Measurements from ENCODE around the gene PYGB.

The PYGB gene

DNA sequence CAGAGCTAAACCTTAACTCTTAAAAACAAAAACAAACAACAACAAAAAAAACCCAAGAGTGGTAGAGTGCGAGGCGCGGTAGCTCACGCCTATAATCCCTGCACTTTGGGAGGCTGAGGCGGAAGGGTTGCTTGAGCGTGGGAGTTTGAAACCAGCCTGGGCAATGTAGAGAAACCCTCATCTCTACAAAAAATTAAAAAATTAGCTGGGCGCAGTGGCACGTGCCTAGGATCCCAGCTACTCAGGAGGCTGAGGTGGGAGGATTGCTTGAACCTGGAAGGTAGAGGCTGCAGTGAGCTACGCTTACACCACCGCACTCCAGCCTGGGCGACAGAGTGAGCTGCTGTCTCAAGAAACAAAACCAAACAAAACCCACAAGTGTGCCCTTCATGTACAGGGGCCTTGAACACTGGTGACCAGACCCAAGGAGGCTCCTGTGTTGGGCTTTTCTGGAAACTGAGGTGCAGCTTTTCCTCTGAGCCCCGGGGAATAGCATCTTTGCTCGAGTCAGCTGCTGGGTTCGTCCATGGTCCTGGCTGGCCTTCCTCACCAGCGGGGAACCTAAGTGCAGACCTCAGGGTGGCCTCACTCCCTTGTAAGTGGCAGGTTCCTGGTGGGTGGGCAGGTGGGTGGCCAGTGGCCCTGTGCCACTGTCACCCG, 39.9 kb downstream of the PYGB start:
- Histone ChIP-seq H3K36me3 (ENCODE audit: control insufficient read depth in 2 of 2, insufficient read depth in 1 of 2, low read length in 2 of 2) (peaks cover 0 to 83% of the 10 kb centered on the region in 2 experiments; a peak in 2 of 3 replicates), H3K4me1 (ENCODE audit: control insufficient read depth, insufficient read depth, low read length) (no peaks in the 10 kb centered on the region), H3K9me3 (ENCODE audit: control insufficient read depth, insufficient read depth, low read depth, low read length) (no peaks in the 10 kb centered on the region), H3K4me3 (ENCODE audit: low read depth, low read length) (no peak overlapping the region), H3K27ac (ENCODE audit: extremely low read depth, low read depth, low read length) (no peak overlapping the region)
- CTCF ChIA-PET: interaction anchor here (1.8 kb wide), 1 partner anchor 111 kb away, joined by 6 read pairs; no protein-coding TSS in a partner anchor
- no peak for TF ChIP-seq HOXD13 (CRISPR knock-in tag; IDR thresholded peaks at IDR 0.05; ENCODE audit: borderline replicate concordance)
- POLR2A ChIA-PET: no interaction called here

DNA sequence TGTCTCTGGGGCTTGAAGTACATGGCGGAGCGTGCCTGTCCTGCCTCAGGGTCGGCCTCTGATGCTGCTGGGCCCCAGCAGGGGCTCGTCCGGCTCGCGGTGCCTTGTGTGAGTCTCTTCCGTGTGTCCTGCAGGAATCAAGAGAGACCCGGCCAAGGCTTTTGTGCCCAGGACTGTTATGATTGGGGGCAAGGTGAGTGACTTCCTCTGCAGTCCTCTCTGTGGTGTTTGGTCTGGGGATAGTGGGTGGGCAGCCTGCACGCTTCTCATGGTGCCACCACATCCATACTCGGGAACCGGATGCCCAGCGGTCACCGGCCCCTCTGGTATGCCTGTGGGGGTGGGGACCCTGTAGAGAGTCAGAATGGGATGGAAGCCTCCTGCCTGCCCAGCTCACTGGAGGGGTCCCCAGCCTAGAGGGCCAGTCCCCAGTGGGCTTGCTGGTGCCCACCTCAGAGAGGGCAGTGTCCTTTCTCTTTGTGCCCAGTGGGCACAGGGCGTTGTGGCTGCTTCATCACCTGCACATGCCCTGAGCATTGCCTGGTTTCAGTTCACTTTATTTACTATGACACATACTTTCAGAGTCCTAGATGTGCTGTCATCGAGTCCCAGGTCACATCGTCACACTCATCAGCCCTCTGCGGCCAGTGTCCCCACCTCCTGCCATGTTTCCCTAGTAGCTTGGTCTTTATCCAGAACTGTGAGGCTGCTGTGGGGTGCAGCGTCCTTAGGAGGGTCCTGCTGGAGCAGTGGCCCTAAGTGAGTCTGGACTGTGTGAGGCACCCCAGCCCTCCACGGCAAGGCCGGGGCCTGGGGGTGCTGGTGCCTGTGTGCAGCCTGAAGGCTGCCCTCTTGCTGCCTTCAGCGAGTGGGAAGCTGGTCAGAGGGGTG, 40.7 kb downstream of the PYGB start:
- H3K4me1 ChIP-seq (ENCODE audit: control insufficient read depth, insufficient read depth, low read length): no peaks in the 10 kb centered on the region
- no peak overlapping the region for H3K4me3 ChIP-seq (ENCODE audit: low read depth, low read length)
- POLR2A ChIA-PET: no interaction called here
- H3K36me3 ChIP-seq (ENCODE audit: control insufficient read depth in 2 of 2, insufficient read depth in 1 of 2, low read length in 2 of 2): peaks cover 0 to 81% of the 10 kb centered on the region in 2 experiments; a peak in 2 of 3 replicates
- CTCF ChIA-PET: interaction anchor here (1.8 kb wide), 1 partner anchor 110 kb away, joined by 6 read pairs; no protein-coding TSS in a partner anchor
- H3K27ac ChIP-seq (ENCODE audit: extremely low read depth, low read depth, low read length): no peak overlapping the region
- H3K9me3 ChIP-seq (ENCODE audit: control insufficient read depth, insufficient read depth, low read depth, low read length): no peaks in the 10 kb centered on the region
- TF ChIP-seq SETDB1 (IDR thresholded peaks at IDR 0.05; ENCODE audit: insufficient read length, low read length): no peak
- TF ChIP-seq PRDM1 (tag by site-specific recombination; IDR thresholded peaks at IDR 0.05): no peak
- TF ChIP-seq ZNF558 (tag by site-specific recombination; IDR thresholded peaks at IDR 0.05): no peak
- TF ChIP-seq ZNF350 (tag by site-specific recombination; IDR thresholded peaks at IDR 0.05): no peak
- TF ChIP-seq, protein P1, sequence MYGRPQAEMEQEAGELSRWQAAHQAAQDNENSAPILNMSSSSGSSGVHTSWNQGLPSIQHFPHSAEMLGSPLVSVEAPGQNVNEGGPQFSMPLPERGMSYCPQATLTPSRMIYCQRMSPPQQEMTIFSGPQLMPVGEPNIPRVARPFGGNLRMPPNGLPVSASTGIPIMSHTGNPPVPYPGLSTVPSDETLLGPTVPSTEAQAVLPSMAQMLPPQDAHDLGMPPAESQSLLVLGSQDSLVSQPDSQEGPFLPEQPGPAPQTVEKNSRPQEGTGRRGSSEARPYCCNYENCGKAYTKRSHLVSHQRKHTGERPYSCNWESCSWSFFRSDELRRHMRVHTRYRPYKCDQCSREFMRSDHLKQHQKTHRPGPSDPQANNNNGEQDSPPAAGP (tag by site-specific recombination; IDR thresholded peaks at IDR 0.05): no peak

GRCh38 chr20:25289886-25290597, 42.2 kb downstream of the PYGB start:
- POLR2A ChIA-PET: no interaction called here
- H3K36me3 ChIP-seq (ENCODE audit: control insufficient read depth in 2 of 2, insufficient read depth in 1 of 2, low read length in 2 of 2): peaks cover 0 to 74% of the 10 kb centered on the region in 2 experiments; a peak in 2 of 3 replicates
- CTCF ChIA-PET: interaction anchor here (0.6 kb wide), 1 partner anchor 893 kb away, joined by 3 read pairs; no protein-coding TSS in a partner anchor

More at GRCh38 chr20:25289886-25290597, 42.2 kb downstream of the PYGB start:
- TF ChIP-seq, protein P2, sequence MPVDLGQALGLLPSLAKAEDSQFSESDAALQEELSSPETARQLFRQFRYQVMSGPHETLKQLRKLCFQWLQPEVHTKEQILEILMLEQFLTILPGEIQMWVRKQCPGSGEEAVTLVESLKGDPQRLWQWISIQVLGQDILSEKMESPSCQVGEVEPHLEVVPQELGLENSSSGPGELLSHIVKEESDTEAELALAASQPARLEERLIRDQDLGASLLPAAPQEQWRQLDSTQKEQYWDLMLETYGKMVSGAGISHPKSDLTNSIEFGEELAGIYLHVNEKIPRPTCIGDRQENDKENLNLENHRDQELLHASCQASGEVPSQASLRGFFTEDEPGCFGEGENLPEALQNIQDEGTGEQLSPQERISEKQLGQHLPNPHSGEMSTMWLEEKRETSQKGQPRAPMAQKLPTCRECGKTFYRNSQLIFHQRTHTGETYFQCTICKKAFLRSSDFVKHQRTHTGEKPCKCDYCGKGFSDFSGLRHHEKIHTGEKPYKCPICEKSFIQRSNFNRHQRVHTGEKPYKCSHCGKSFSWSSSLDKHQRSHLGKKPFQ (tag by site-specific recombination; IDR thresholded peaks at IDR 0.05): no peak
- TF ChIP-seq, protein P3, sequence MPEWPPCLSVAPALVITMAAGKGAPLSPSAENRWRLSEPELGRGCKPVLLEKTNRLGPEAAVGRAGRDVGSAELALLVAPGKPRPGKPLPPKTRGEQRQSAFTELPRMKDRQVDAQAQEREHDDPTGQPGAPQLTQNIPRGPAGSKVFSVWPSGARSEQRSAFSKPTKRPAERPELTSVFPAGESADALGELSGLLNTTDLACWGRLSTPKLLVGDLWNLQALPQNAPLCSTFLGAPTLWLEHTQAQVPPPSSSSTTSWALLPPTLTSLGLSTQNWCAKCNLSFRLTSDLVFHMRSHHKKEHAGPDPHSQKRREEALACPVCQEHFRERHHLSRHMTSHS (tag by site-specific recombination; IDR thresholded peaks at IDR 0.05): no peak
- TF ChIP-seq ZNF473 (tag by site-specific recombination; IDR thresholded peaks at IDR 0.05) (no peak), ZNF16 (tag by site-specific recombination; IDR thresholded peaks at IDR 0.05; ENCODE audit: low read depth) (no peak), ZNF140 (tag by site-specific recombination; IDR thresholded peaks at IDR 0.05) (no peak), ZBTB20 (tag by site-specific recombination; IDR thresholded peaks at IDR 0.05) (no peak), KLF7 (tag by site-specific recombination; IDR thresholded peaks at IDR 0.05; ENCODE audit: borderline replicate concordance) (no peak), FEZF1 (tag by site-specific recombination; IDR thresholded peaks at IDR 0.05) (no peak), ZNF621 (tag by site-specific recombination; IDR thresholded peaks at IDR 0.05) (no peak)
- TF ChIP-seq, protein P4, sequence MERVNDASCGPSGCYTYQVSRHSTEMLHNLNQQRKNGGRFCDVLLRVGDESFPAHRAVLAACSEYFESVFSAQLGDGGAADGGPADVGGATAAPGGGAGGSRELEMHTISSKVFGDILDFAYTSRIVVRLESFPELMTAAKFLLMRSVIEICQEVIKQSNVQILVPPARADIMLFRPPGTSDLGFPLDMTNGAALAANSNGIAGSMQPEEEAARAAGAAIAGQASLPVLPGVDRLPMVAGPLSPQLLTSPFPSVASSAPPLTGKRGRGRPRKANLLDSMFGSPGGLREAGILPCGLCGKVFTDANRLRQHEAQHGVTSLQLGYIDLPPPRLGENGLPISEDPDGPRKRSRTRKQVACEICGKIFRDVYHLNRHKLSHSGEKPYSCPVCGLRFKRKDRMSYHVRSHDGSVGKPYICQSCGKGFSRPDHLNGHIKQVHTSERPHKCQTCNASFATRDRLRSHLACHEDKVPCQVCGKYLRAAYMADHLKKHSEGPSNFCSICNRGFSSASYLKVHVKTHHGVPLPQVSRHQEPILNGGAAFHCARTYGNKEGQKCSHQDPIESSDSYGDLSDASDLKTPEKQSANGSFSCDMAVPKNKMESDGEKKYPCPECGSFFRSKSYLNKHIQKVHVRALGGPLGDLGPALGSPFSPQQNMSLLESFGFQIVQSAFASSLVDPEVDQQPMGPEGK (tag by site-specific recombination; IDR thresholded peaks at IDR 0.05): no peak
- H3K27ac ChIP-seq (ENCODE audit: extremely low read depth, low read depth, low read length): no peak overlapping the region
- no peaks in the 10 kb centered on the region for H3K4me1 ChIP-seq (ENCODE audit: control insufficient read depth, insufficient read depth, low read length)
- no peak overlapping the region for H3K4me3 ChIP-seq (ENCODE audit: low read depth, low read length)
- H3K9me3 ChIP-seq (ENCODE audit: control insufficient read depth, insufficient read depth, low read depth, low read length): no peaks in the 10 kb centered on the region
